ENCODE data around the gene ATG101. TPM values are rescaled to one million over a fixed set of nuclear protein-coding genes. Genes with fewer than 3 reads are reported as not detected.

Gene ATG101
- total RNA-seq, 1 donor from 2014 or later, result 34.3 TPM

DNA sequence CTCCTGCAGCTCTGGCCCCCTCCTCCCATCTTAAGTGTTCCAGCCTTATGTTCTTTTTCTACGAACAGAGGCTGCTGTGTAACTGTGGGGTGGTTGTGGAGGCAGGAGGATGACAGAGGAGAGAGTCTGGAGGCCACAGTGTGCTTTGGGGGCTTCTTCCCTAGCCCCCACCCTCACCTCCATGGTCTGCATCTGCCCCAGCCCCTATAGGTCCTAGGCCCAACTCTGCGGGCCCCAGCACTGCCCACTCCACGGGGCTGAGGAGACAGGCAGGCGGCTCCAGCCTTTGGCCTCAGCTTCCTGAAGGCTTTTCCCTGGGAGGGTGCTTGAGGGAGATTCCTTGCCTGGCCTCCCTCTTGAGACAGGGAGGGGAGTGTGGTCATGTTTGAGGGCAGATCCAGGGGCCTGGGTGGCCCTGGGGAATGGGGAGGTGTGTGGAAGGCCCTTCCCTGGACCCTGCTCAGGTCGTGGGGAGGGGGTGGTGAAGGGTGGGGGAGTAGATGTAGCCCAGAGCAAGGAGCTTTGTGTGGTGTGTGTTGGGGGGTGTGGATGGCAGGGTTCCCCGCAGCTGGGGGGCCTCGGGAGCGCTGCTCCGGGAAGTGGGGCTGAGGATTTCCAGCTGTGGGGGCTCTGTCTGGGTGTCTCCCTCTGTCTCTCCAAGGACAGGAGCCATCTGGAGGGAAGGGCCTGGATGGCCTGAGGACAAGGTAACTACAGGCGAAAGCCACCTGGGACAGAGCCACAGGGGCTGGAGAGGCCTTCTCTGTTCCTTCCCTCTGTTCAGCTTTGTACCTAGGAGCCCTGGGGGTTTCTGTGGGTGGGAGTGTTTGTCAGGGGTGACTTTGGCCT lies 10.8 kb downstream of the ATG101 start:
- Mint-ChIP-seq H3K4me3 (no peak overlapping the region), H3K27ac (ENCODE audit: unreplicated experiment) (peak overlapping the region; percentile 43), H3K36me3 (ENCODE audit: low read depth) (peaks cover 5% of the 10 kb centered on the region), H3K27me3 (ENCODE audit: low read depth) (no peaks in the 10 kb centered on the region), H3K9me3 (no peaks in the 10 kb centered on the region), H3K4me1 (peaks cover 18% of the 10 kb centered on the region)
- no peak for DNase-seq (ENCODE audit: low read depth, low spot score)
- TF ChIP-seq, protein P1, sequence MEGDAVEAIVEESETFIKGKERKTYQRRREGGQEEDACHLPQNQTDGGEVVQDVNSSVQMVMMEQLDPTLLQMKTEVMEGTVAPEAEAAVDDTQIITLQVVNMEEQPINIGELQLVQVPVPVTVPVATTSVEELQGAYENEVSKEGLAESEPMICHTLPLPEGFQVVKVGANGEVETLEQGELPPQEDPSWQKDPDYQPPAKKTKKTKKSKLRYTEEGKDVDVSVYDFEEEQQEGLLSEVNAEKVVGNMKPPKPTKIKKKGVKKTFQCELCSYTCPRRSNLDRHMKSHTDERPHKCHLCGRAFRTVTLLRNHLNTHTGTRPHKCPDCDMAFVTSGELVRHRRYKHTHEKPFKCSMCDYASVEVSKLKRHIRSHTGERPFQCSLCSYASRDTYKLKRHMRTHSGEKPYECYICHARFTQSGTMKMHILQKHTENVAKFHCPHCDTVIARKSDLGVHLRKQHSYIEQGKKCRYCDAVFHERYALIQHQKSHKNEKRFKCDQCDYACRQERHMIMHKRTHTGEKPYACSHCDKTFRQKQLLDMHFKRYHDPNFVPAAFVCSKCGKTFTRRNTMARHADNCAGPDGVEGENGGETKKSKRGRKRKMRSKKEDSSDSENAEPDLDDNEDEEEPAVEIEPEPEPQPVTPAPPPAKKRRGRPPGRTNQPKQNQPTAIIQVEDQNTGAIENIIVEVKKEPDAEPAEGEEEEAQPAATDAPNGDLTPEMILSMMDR (conservative IDR thresholded peaks at IDR 0.05), result no peak

DNA sequence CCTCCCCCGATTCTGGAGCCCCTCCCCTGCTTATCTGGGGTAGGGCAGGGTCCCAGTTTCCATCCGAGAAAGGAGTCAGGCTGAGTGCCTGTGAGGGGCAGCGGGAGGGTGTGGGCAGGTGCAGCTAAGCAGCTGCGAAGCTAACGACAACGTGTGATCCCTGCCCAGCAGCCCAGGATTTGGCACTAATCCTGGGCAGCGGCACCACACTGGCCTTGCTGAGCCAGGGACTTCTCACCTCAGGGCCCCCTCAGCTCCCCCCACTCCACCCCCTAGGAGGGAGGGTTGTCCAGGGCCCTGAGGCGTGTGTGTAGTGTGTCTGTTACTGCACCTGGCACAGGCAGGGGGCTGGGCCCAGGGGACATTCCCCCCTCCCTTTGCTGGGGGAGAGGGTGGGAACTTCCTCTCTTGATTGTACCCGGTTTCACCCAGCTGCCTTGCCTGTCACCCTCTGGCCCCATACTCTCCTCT lies 11.5 kb downstream of the ATG101 start:
- H3K27me3 Mint-ChIP-seq (ENCODE audit: low read depth), result peaks cover 3% of the 10 kb centered on the region
- H3K36me3 Mint-ChIP-seq (ENCODE audit: low read depth), result peaks cover 5% of the 10 kb centered on the region
- TF ChIP-seq, protein P1 (conservative IDR thresholded peaks at IDR 0.05), result no peak
- H3K9me3 Mint-ChIP-seq, result no peaks in the 10 kb centered on the region
- DNase-seq (ENCODE audit: low read depth, low spot score), result no peak
- H3K4me3 Mint-ChIP-seq, result no peak overlapping the region
- H3K4me1 Mint-ChIP-seq, result peaks cover 18% of the 10 kb centered on the region
- peak overlapping the region; percentile 83 for H3K27ac Mint-ChIP-seq (ENCODE audit: unreplicated experiment)

DNA sequence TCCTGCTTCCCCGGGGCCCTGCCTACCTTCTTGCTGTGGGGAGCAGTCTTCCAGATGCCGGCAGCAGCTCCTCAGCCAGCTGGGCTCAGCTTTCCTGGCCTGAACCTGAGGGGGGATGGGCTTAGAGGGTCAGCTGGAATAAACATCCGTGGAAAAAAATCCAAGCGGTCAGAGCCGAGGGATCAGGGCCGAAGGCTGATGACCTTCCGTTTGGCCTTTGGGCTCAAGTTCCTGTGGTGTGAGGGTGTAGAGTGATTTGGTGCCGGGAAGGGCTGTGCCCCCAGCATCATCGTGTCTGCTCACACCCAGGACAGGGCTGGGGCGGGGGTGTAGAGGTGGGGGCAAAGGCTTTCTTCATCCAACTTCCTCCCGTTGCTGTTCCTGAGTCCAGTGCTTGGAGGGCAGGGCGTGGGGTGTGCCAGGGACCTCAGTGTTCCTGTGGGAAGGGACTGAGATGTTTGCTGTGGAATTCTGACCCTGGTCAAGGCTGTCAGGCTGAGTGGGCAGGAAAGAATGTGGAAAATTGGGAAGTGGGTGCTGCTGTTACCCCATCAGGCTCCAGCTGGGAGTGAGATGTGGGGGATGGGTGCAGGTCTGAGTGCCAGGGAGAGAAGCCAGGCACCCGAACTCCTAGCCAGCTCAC lies 12.4 kb downstream of the ATG101 start:
- Mint-ChIP-seq H3K4me3 (peak overlapping the region; percentile 13), H3K27ac (ENCODE audit: unreplicated experiment) (peak overlapping the region; percentile 83)
- DNase-seq (ENCODE audit: low read depth, low spot score), result no peak

DNA sequence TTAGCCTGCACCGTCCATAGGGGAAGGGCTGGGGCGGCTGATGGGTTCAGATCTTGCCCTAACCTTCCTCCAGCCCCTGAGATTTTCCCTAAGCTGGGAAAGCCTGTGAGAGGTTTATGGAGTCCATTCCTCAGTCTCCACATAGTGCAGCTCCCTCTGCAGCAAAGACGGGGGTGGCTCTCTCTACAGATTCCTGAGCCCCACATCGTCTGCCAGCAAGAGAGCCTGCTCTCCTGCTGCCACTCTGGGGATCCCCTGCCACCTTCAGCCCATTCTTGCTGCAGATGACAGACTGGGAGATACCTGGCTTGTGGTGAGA lies 12.8 kb downstream of the ATG101 start:
- Mint-ChIP-seq H3K36me3 (ENCODE audit: low read depth) (peaks cover 4% of the 10 kb centered on the region), H3K4me1 (peaks cover 18% of the 10 kb centered on the region), H3K9me3 (no peaks in the 10 kb centered on the region), H3K4me3 (no peak overlapping the region), H3K27ac (ENCODE audit: unreplicated experiment) (no peak overlapping the region), H3K27me3 (ENCODE audit: low read depth) (peaks cover 3% of the 10 kb centered on the region)
- TF ChIP-seq, protein P1 (conservative IDR thresholded peaks at IDR 0.05), result no peak
- no peak for DNase-seq (ENCODE audit: low read depth, low spot score)

More for the DNA sequence above, 12.4 kb downstream of the ATG101 start:
- peaks cover 5% of the 10 kb centered on the region for H3K36me3 Mint-ChIP-seq (ENCODE audit: low read depth)
- TF ChIP-seq, protein P1 (conservative IDR thresholded peaks at IDR 0.05), result no peak
- H3K27me3 Mint-ChIP-seq (ENCODE audit: low read depth), result peaks cover 3% of the 10 kb centered on the region
- H3K4me1 Mint-ChIP-seq, result peaks cover 18% of the 10 kb centered on the region
- no peaks in the 10 kb centered on the region for H3K9me3 Mint-ChIP-seq

DNA sequence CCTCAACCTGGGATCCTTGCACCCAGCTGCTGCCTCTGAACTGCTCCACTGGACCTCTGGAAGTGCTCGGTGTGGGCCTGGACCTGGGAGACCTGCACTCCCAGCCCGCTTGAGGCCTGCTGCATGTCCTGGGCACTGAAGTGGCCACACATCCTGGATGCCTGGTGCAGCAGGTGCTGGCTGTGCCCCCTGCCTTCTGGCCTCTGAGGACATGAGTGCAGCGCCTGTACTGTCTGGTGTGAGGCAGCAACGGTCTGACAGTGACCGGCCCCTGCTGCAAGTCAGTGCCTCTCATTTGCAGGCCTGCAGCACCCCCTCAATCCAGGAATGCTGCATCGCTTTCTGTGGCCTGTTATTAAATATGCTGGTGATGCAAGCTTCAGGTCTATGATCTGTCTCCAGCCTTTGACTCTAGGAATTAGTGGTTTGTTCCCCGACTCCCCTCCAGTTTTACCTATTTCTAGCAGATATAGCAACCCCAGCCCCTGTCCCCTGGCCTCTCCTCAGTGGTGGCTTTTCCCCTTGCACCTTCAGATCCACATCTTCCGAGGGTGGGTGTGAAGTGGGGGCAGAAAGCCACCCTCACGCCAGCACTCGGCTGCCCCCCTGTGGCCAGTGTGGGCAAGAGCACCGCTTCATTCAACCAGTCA lies 13.3 kb downstream of the ATG101 start:
- Mint-ChIP-seq H3K36me3 (ENCODE audit: low read depth) (no peaks in the 10 kb centered on the region), H3K4me1 (peaks cover 18% of the 10 kb centered on the region), H3K27ac (ENCODE audit: unreplicated experiment) (no peak overlapping the region), H3K9me3 (no peaks in the 10 kb centered on the region), H3K27me3 (ENCODE audit: low read depth) (peaks cover 7% of the 10 kb centered on the region), H3K4me3 (peak overlapping the region; percentile 44)
- TF ChIP-seq, protein P1 (conservative IDR thresholded peaks at IDR 0.05), result peak; percentile 97
- peak; percentile 72 for DNase-seq (ENCODE audit: low read depth, low spot score)

All from neural crest cell (in vitro differentiated cells).